Coronary artery (tissue), 2 donors: ENCODE measurements around the gene ZNF226.
"Not testable (repeated sequence)": the region's sequence is repeated elsewhere in the genome, so short reads cannot be mapped to it uniquely, and the experiment has no call there.

Source experiments
- DNase-seq: peaks from one replicate; pipeline ENCODE4 v3.0.0-alpha.2; 2017; ENCODE audit warnings: low spot score
- H3K27ac ChIP-seq, 2 donors: fragments of 200-600 bp; sonication (generic); one replicate each; pipeline ENCODE4 v1.5.1; 2016 to 2019
- H3K4me3 ChIP-seq: fragments of 200-600 bp; sonication (generic); 2 replicates; pipeline ENCODE4 v1.5.1; 2016; ENCODE audit warnings: mild to moderate bottlenecking, moderate library complexity
- TF ChIP-seq, protein P1 (sequence below): fragments of 200-600 bp; sonication (generic); IDR thresholded peaks from one replicate; pipeline ENCODE4 v1.5.1; 2019; ENCODE audit warnings: antibody characterized with exemption

Gene ZNF226

DNA sequence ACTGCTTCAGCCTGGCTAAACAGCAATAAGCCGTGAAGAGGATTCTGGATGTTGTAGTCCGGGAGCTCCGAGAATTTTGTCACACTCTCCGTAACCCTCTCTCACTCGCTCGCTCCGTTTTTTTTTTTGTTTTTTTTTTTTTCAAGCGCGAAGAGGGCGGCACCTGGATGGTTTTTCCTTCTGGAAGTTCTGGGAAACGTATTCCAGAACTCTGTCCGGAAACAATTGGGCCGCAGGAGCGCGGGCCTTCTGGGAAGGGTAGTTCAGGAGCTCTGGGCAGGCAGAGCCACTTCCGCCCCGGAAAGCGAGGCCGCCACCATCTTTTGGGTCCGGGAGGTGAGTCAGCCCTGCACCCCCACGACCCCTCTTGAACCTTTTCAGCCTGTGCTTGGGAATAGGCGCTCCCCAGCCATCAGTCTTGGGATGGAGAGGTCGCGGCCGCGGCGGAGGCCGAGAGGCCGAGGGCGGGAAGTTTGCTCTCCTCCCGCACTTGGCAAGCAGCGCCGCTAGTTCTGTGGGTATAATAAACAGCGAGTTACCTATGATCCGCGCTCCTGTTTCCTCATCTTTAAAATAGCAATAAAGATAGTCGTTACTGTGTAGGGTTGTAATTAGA, 47.5 kb downstream of the ZNF226 start, which contains the start of gene ZNF227:
TSS of gene ZNF227 (plus strand) at position 283 of the 616 bp plus-strand sequence. CDS start 5,261 bp downstream, outside the sequence.
- Histone ChIP-seq H3K4me3 (peak within 1 kb of the TSS; percentile 91), H3K27ac (peak within 1 kb of the TSS; percentile 91 to 92)
- peak; percentile 96 for DNase-seq
- TF ChIP-seq, protein P1, sequence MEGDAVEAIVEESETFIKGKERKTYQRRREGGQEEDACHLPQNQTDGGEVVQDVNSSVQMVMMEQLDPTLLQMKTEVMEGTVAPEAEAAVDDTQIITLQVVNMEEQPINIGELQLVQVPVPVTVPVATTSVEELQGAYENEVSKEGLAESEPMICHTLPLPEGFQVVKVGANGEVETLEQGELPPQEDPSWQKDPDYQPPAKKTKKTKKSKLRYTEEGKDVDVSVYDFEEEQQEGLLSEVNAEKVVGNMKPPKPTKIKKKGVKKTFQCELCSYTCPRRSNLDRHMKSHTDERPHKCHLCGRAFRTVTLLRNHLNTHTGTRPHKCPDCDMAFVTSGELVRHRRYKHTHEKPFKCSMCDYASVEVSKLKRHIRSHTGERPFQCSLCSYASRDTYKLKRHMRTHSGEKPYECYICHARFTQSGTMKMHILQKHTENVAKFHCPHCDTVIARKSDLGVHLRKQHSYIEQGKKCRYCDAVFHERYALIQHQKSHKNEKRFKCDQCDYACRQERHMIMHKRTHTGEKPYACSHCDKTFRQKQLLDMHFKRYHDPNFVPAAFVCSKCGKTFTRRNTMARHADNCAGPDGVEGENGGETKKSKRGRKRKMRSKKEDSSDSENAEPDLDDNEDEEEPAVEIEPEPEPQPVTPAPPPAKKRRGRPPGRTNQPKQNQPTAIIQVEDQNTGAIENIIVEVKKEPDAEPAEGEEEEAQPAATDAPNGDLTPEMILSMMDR, result no peak

DNA sequence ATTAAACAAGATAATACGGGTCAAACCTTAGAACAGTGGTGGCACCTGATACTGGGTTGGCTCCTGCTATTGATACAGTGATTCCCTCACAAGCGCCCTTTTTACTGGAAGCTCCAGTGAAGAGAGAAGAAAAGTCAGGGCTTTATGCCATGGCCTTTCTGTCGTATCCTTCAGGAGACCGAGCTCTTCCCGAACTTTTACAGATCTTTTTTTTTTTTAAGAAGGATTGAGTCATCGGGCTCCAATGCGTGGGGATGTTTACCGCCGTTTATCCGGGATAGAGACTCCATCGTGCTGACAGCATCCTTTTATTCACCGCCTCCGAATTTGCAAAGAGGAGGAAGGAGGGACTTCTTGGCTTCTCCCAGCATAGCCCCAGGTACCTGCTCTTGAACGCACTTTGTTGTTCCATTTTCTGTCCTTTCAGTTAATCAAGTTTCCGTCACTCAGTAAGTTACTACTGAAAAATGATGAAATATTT, 48.0 kb downstream of the ZNF226 start:
- TF ChIP-seq, protein P1, result no peak
- no peak for DNase-seq
- H3K27ac ChIP-seq, result peak overlapping the region; percentile 91 to 92
- H3K4me3 ChIP-seq, result peak overlapping the region; percentile 91

- DNase-seq, H3K4me3 ChIP-seq, H3K27ac ChIP-seq: not testable (repeated sequence)
Measured at GRCh38 chr19:44219926-44220325, 55.0 kb downstream of the ZNF226 start.

DNA sequence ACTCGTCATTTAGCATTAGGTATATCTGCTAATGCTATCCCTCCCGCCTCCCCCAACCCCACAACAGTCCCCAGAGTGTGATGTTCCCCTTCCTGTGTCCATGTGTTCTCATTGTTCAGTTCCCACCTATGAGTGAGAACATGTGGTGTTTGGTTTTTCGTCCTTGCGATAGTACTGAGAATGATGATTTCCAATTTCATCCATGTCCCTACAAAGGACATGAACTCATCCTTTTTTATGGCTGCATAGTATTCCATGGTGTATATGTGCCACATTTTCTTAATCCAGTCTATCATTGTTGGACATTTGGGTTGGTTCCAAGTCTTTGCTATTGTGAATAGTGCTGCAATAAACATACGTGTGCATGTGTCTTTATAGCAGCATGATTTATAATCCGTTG, 55.9 kb downstream of the ZNF226 start:
- DNase-seq, H3K4me3 ChIP-seq, H3K27ac ChIP-seq: not testable (repeated sequence)

DNA sequence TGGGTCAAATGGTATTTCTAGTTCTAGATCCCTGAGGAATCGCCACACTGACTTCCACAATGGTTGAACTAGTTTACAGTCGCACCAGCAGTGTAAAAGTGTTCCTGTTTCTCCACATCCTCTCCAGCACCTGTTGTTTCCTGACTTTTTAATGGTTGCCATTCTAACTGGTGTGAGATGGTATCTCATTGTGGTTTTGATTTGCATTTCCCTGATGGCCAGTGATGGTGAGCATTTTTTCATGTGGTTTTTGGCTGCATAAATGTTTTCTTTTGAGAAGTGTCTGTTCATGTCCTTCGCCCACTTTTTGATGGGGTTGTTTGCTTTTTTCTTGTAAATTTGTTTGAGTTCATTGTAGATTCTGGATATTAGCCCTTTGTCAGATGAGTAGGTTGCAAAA, 56.4 kb downstream of the ZNF226 start:
- not testable (repeated sequence) for H3K27ac ChIP-seq, H3K4me3 ChIP-seq, DNase-seq
